Activated T-cell treated with anti-CD3 and anti-CD28 coated beads for 1 hour (primary cell): ENCODE measurements around the gene GUCY1A2.

Experiments used
- DNase-seq: peaks from one replicate; pipeline ENCODE4 v3.0.0-alpha.2; 2020; ENCODE audit warnings: low read depth

Gene GUCY1A2

GRCh38 chr11:106998916-106999188, 19.4 kb downstream of the GUCY1A2 start:
- no peak for DNase-seq

- DNase-seq: no peak
Observed at GRCh38 chr11:106998116-106998915, 20.0 kb downstream of the GUCY1A2 start.

- no peak for DNase-seq
Observed at GRCh38 chr11:106997227-106997626, 21.0 kb downstream of the GUCY1A2 start.

- DNase-seq: no peak
Observed at GRCh38 chr11:106996691-106997090, 21.6 kb downstream of the GUCY1A2 start.

- no peak for DNase-seq
Observed at GRCh38 chr11:106990331-106990730, 27.9 kb downstream of the GUCY1A2 start.

GRCh38 chr11:106989078-106989455, 29.2 kb downstream of the GUCY1A2 start:
- no peak for DNase-seq

- no peak for DNase-seq
Observed at GRCh38 chr11:106988151-106989077, 29.9 kb downstream of the GUCY1A2 start.

- DNase-seq: no peak
Observed at GRCh38 chr11:106986673-106987072, 31.6 kb downstream of the GUCY1A2 start.

GRCh38 chr11:106986261-106986660, 32.0 kb downstream of the GUCY1A2 start:
- DNase-seq: no peak

GRCh38 chr11:106983991-106984390, 34.3 kb downstream of the GUCY1A2 start:
- DNase-seq: no peak

- DNase-seq: no peak
Observed at GRCh38 chr11:106983261-106983660, 35.0 kb downstream of the GUCY1A2 start.

GRCh38 chr11:106974831-106975230, 43.4 kb downstream of the GUCY1A2 start:
- no peak for DNase-seq

GRCh38 chr11:106971864-106972263, 46.4 kb downstream of the GUCY1A2 start:
- DNase-seq: no peak

- DNase-seq: no peak
Observed at GRCh38 chr11:106969644-106970355, 48.5 kb downstream of the GUCY1A2 start.

- no peak for DNase-seq
Observed at GRCh38 chr11:106962995-106963394, 55.3 kb downstream of the GUCY1A2 start.

- no peak for DNase-seq
Observed at GRCh38 chr11:106961518-106961917, 56.8 kb downstream of the GUCY1A2 start.

GRCh38 chr11:106961048-106961447, 57.2 kb downstream of the GUCY1A2 start:
- DNase-seq: no peak

GRCh38 chr11:106959800-106960199, 58.5 kb downstream of the GUCY1A2 start:
- DNase-seq: no peak

- DNase-seq: no peak
Observed at GRCh38 chr11:106959386-106959785, 58.9 kb downstream of the GUCY1A2 start.

- DNase-seq: no peak
Observed at GRCh38 chr11:106958517-106959248, 59.6 kb downstream of the GUCY1A2 start.

GRCh38 chr11:106957030-106957482, 61.2 kb downstream of the GUCY1A2 start:
- DNase-seq: no peak

GRCh38 chr11:106950067-106950491, 68.2 kb downstream of the GUCY1A2 start:
- DNase-seq: no peak
